GM18951 (cell line): Measurements from ENCODE around the gene PYGL.
"Not testable (repeated sequence)": the region's sequence is repeated elsewhere in the genome, so short reads cannot be mapped to it uniquely, and the experiment has no call there.

Experiments used
- POLR2A ChIP-seq: IDR thresholded peaks from 4 replicates; pipeline ENCODE4 v1.6.1; 2011; ENCODE audit warnings: mild to moderate bottlenecking; ENCODE audit not compliant: insufficient read length, insufficient read depth; ENCODE audit errors: extremely low read depth
- in situ Hi-C: fragments of 300-500 bp; cut with MboI; formaldehyde crosslinking; loops from one replicate; pipeline ENCODE4 v1.12.0; 2022; ENCODE audit warnings: low sequenced_read_pairs, mixed read lengths, inconsistent platforms; ENCODE audit not compliant: unreplicated experiment

PYGL gene

DNA sequence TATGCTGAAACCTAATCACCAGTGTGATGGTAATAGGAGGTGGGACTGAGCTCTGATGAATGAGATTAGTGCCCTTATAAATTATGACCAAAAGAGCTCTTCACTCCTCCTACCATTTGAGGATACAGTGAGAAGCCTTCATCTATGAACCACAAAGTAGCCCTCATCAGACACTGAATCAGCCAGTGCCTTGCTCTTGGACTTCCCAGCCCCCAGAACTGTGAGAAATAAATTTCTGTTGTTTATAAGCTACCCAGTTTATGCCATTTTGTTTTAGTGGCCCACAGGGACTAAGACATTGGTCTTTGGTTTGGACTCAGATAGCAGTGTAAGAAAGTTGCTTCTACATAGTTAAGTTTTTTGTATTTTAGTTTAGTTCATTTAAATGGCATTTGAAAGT, 39.6 kb downstream of the PYGL start:
- TF ChIP-seq POLR2A = no peak
- in situ Hi-C loops = no loop called here

DNA sequence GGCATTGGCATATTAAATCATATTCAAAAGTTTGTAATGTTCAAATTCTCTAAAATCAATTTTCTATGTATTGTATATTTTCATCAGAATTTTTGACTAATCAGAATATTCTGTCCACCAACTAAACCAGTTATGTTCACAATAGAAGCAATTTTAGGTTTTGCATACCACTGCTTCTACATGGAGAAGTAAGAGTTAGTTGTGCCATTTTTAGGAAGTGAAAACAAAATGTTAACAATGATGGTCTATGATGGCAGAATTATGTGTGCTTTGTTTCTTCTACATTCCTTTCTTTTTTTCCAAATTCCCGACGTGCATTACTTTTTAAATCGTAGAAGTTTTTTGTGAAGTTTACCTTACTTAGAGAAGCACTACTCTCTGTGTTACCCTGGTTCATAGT, 42.9 kb downstream of the PYGL start:
- TF ChIP-seq POLR2A = no peak
- in situ Hi-C loops = no loop called here

DNA sequence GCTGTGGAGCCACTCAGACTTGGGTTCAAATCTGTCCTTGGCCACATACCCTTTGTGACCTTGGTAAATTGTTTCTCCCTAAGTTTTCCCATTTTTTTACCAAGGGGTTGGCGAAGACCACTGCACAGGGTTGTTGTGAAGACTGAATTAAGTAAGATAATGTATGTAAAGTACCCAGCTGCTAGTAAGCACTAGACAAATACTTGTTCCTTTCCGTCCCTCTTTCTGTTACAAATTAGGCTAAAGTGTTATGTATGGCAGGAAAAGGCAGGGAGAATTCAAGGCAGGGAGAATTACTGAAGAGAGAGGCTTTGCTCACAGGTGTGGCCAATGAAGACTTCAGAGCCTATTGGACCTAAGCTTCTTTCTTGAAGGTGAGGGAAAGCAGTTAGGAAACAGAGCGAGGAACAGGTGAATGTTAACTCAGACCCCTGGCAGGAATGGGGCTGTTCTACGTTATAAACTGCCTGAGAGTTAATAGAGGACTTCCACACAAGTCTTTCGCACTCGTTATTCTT, 46.6 kb downstream of the PYGL start:
- in situ Hi-C loops = no loop called here
- TF ChIP-seq POLR2A = no peak

DNA sequence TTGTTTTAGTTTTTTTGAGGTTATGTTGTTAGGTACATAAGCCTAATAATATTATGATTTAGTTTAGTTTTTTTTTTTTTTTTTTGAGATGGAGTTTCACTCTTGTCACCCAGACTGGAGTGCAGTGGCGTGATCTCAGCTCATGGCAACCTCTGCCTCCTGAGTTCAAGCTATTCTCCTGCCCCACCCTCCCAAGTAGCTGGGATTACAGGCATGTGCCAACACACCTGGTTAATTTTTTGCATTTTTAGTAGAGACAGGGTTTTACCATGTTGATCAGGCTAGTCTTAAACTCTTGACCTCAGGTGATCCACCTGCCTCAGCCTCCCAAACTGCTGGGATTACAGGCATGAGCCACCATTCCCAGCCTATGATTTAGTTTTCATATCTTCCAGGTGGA, 47.3 kb downstream of the PYGL start:
- in situ Hi-C loops = not testable (repeated sequence)

DNA sequence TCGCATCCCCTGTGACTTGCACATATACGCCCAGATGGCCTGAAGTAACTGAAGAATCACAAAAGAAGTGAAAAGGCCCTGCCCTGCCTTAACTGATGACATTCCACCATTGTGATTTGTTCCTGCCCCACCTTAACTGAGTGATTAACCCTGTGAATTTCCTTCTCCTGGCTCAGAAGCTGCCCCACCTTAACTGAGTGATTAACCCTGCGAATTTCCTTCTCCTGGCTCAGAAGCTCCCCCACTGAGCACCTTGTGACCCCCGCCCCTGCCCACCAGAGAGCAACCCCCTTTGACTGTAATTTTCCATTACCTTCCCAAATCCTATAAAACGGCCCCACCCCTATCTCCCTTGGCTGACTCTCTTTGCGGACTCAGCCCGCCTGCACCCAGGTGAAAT, 47.9 kb downstream of the PYGL start:
- in situ Hi-C loops = not testable (repeated sequence)

DNA sequence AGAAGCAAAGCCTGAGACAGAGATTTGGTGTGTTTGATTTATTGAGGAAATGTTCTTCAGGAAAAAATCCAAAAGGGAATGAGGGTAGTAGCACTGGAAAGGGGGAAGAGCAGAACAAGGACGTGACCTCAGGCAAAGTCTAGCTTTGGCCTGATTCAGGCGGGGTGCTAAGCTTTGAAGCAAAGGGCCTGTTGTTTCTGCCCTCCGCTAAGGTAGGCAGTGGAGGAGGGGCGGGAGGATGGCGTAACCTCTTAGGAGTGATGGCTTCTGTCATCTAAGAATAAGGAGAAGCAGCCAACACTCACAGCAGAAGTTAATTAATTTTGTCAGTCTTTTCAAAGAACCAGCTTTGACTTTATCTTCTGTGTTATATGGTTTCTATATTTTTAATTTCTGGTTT, 52.0 kb downstream of the PYGL start:
- no peak for TF ChIP-seq POLR2A
- in situ Hi-C loops = no loop called here

DNA sequence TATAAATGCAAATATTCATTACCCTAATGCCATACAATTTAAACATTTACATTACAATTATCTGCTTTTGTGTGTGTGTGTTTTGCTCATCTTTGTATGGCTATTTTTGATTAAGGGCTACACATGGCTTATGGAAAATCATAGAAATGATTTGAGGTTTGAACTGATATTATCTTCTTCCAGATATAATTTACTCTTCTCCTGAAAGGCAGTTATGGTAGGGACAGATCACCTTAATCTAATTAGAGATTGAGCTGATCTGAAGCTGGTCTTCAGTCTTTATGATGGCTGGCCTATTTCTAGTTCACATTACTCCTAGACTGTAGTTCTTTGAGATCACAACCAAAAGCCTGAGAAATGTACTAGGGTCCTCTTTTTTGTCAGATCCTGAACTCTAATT, 56.8 kb downstream of the PYGL start:
- TF ChIP-seq POLR2A = no peak
- in situ Hi-C loops = no loop called here

DNA sequence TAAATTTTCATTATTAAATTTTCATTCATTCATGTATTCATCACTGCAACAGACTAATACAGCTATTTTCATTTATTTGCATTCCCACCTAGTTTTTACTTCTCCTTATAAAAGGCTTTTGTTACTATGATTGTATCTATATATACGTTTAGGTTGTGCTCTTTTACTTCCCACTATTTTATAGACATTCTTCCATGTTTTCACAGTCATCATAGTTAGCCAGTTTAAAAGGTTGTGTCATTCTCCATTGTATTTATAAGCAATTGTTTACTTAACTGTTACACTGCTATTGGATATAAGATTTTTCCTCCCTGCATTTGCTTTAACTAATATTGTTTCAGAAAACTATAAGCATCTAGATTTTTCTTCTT, 60.5 kb downstream of the PYGL start:
- TF ChIP-seq POLR2A = no peak
- in situ Hi-C loops = no loop called here

DNA sequence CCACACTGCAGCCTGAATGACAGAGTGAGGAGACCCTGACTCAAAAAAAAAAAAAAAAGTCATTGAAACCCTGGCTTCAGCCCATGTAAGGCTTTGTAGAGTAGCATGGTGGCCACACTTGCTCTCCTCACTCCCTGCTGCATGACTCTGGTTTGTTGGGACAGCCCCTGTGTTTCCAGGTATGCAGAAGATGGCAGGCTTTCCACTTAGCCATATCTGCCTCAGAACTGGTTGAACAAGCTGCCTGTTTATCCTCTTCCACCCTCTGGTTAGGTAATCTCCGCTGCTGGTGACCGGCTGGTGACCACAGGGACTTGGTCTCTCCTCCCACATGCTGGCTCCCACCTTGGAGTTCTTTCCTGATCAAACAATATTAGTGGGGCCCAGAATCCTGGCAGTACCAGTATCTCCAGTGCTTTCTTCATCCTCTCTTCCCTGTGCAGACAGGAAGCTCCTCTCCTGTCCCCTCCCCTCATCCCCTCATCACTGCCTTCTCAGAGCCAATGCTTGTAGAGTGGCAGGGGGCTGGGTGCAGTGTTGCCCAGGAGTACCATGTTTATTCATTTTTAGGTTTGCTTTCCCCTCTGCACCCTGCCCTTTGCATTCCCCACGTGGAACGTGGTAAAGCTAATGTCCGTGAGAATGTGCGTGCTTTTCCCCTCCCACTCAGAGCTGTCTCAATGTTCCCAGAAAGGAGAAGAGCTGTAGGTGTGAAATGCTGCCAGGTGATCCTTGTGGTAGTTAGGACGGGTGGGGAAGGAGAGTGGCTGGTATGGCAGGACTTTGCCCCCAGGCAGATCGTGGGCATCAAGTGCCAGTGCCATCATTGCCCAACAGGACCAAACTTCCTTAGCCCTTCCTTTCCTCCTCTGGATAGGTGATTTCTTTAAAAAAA, 61.1 kb downstream of the PYGL start:
- in situ Hi-C loops = no loop called here
- no peak for TF ChIP-seq POLR2A

DNA sequence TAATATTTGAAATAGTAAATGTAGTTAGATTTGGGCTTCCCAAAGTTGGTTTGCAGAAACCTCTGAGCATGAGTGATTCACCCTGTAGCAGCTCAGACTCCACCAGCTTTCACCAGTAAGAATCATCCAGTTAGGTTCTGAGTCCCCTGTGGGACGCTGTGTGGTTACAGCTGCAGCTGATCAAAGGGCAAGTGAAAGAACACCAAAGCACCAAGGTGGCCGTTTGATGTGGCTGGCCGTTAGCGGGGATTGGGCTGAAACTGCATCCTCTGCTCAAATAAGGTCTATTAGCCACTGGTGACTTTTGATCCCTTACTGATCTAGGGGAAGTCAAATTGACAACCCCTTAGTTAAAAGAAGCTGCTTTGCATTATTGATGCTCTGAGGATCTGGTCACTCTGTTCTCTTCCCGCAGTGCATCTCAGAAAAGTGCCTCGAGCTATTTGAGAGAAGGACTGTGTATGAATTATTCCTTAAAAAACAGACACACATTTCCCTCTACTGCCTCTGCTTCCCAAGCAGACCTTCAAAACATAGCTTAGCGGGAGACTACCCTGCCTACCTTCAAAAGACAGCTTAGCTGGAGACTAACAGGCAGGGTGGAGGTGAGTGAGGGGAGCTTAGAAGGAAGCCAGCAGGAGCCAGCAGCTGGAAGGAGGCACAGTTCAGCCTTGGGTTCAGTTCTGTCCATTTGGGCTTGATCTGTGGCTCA, 68.8 kb downstream of the PYGL start:
- in situ Hi-C loops = no loop called here
- no peak for TF ChIP-seq POLR2A

DNA sequence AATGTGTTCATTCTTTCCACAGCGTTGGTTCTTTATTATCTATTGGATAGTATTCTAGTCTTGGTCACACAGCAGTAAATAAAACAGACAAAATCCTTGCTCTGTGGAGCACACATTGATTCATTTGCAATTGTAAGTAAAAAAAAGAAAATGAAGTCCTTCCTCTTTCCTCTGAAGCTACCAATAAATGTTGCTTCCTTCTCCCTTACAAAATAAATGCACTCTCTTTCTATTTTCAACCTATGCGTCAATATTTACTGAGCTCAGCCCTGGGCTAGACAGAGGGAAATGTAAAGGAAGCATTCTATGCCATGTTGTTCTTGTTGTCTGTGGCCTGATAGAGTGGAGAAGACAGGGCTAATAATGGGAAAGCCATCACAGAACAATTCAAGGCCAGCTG, 69.5 kb downstream of the PYGL start:
- in situ Hi-C loops = no loop called here
- TF ChIP-seq POLR2A = no peak

DNA sequence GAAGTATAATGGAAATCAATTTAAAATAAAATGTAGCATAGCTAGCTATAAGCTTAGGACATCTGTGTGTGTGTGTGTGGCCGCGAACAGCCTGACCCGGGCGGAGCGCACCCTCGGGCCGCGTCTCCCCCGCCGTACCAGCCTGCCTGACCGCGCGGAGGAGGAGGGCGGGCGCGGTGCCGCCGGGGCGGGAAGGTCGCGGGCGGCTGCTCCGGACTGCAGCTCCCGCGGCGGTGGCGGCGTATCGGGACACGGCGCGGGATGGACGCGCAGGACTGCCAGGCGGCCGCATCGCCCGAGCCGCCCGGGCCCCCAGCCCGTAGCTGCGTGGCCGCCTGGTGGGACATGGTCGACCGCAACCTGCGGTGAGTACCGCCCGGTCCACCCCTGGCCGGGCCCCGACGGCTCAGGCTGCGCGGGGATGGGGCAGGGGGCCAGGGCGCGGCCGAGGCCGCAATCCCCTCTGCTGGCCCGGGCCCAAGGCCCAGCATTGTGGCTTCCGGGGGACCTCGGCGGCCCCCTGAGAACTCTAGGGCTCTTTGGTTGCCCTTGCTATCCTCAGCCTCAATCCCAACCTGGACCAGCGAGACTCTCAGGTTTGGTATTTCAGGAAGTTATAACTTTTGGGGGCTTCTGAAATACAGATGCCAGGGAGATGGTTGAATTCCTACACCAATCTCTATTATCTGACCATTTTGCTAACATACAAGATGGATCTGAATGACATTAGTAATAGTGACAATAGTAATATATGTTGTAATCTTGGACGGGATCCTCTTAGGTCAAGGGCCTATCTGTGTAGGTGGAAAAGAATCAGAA, 72.2 kb downstream of the PYGL start, which contains the start of gene ABHD12B:
Gene ABHD12B, plus strand, starts transcription at position 140 of the 819 bp plus-strand sequence. Its CDS starts 122 bp downstream, at position 262.
- in situ Hi-C loops = no loop called here
- no peak for TF ChIP-seq POLR2A

DNA sequence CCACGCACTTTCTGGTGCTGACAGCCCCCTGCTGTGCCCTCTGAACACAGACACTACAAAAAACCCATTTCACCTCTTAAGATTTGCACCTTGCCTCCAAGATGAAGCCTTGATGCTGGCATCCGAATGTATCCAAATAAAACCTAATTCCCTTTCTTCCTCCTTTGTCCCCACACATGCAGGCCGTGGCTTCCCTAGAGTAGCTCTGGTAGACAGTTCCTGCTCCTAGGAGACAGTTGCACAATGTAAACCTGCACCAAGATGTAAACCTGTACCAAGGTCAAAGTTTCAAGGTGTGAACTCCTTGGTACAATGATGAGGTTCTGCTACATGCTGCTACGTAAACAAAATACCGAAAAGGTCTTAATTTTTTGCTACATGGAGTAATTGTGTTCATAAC, 73.1 kb downstream of the PYGL start:
- in situ Hi-C loops = no loop called here
- TF ChIP-seq POLR2A = no peak
